Sciatic nerve (tissue), 2 donors: ENCODE results near the gene VPS13D. TPM values are rescaled to one million over a fixed set of nuclear protein-coding genes. Genes with fewer than 3 reads are reported as not detected.
"Not testable (repeated sequence)": the region's sequence is repeated elsewhere in the genome, so short reads cannot be mapped to it uniquely, and the experiment has no call there.

Experiments
- ATAC-seq: fragments of 200-7000 bp; cut with Tn5 transposase; one replicate; pipeline ENCODE4 v1.9.1; 2020; ENCODE audit warnings: mild to moderate bottlenecking, moderate library complexity
- DNase-seq: peaks from one replicate; pipeline ENCODE4 v3.0.0-alpha.2; 2020; ENCODE audit warnings: low spot score
- intact Hi-C: fragments of 100-400 bp; cut with DNase I; formaldehyde crosslinking; loops from one replicate; pipeline ENCODE4 v1.14.2; 2022
- total RNA-seq: library from RNA; stranded (reverse); fragmentation: NEBNext Ultra II Directional; extraction: Animal tissue kit (Norgen Biotek cat#: 25700); gene quantifications from one replicate; pipeline ENCODE4 v1.2.1, GENCODE V29; 2021
- donor health status: DM: no; HTN: no; CAD: no.
- donor health status: DM: no; HTN: no; CAD: no.

The VPS13D gene
- total RNA-seq, 1 donor from 2014 or later: 123 TPM

DNA sequence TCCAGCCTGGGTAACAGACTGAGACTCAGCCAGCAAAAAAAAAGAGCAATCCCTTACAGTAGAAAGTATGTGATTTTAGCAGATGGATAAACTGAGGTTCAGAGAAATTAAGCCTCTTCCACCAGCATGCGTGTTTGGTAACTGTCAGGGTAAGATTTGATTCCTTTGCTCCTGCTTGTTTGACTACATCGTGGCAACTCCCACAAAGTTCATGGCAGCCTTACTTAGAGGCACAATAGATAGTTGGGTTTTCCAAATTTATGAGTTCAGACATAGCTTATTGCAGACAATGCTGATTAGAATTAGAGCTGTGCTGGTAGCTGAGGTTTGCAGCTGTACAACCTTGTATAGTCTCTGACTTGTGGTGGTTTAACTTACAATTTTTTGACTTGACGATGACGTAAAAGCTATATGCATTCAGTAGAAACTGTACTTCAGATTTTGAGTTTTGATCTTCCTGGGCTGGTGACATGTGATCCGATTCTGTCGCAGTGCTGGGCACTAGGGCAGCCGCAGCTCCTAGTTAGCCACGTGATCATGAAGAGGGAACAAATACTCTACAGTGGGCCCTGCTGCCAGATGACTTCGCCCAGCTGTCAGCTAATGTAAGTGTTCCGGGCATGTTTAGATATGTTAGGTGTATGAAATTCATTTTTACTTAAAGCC, 220.4 kb downstream of the VPS13D start:
- no peak for DNase-seq
- no peak for ATAC-seq
- intact Hi-C loops: loop anchor here (10.0 kb wide), 1 partner anchor 165 kb away; the partner anchor contains the start of gene DHRS3

DNA sequence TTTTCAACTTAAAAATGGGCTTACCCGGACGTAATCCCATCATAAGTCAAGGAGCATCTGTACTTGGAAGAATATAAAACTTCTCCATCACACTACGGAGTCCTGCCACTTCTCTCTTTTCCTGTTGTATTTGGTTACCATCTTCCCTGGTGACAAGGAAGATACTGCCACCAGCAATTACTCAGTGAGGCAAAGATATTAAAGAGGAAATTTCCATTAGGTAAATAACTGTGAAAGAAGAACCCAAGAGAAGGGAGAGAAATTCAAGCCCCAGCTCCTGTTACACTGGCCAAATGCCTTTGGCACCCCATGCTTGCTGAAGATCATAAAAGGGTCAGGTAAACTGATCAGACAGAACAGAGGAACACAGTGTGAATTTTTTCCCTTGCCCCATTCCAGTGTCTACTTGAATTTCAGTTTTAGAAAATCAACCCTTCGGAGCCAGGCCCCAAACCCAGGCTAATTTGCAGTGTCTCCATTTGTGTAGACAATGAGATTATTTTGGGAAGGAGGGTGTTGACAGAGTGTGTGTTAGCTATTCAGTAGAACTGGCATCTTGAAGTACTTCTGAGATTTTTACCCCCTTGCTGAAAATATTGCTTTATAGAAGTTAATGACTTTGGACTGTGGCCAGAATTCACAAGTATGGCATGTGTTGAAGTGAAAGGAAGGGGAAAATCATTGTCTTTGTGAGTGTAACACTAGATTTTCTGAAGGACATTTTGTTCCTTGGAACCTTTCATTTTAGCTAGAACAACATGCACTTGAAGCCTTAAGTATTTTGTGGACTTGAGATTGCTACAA, 221.1 kb downstream of the VPS13D start:
- ATAC-seq (peak; percentile 16), DNase-seq (no peak)
- intact Hi-C loops: loop anchor here (10.0 kb wide), 1 partner anchor 164 kb away; the partner anchor contains the start of gene DHRS3

DNA sequence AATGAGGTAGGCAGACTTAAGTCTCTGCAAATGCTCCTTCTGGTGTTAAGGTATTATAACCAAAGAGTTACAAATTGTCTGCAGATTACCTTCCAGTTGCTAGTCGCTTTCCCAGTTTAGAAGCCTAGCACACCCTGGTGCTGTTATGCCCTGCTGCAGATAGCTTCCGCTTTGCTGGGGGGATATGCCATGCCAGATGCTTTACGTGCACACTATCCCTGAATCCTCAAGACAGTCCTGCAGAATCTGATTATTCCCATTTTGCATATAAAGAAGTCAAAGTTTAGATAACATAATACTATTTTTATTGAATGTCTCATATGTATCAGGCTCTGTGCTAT, 221.7 kb downstream of the VPS13D start:
- ATAC-seq (no peak), DNase-seq (no peak)
- intact Hi-C loops: loop anchor here (10.0 kb wide), 1 partner anchor 163 kb away; the partner anchor contains the start of gene DHRS3

DNA sequence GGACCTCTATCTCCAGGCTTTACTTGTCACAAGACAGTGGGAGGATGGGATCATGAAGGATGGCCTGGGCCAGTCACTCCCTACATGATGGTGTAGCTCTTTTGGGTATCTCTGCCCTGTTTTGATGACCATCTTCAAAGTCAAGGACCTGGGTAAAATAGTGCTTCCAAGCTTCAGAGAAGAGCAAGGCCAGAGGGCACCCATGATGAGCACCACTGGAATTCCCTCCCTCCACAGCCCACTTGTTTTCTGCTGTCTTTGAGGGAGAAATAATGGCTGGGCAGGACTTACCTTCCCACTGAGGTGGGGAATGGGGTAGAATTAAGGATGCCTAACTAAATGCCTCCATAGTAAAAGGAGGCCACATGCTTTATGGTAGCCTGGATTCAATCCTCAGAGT, 222.4 kb downstream of the VPS13D start:
- no peak for DNase-seq
- ATAC-seq: no peak
- intact Hi-C loops: loop anchor here (10.0 kb wide), 1 partner anchor 163 kb away; the partner anchor contains the start of gene DHRS3

DNA sequence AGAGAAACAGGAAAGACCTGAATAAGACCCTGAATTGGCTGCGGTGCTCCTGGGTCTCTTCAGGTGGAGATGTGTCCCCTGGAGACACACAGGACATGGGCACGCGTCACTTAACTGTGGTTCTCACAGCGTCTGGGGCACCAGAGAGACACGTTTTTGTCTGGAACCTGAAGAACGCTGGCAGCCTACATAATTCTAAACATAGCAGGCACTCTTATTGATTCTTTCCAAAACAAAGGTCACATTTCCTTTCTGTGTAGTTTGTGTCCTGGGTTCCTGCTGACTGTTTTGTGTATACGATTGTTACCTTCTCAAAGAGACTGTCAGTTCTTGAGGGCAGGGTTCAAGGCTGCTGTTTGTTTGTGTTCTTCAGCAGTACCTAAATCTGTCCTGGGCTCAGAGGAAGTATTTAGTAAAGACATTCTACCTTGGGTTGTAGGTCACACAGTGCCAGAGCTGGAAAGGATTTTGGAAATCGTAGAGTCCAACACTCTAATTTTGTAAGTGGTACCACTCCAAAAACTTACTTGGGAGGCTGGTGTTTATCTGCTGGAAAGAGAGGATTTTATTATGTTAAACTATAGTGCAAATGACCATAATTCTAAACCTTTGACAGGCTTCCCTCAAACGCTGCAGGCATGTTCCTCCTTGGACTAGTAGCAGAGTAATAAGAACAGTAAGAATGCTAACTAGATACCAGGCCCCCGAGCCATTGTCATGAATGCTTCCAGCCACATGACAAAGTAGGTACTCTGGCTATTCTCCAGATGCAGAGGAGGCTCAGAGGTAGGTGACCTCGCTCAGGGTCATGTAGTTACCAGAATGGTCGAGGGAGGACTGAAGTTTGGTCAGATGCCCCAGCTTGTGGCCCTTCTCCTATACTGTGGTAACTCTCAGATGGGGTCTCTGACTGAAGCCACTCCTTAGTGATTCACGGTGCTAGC, 223.8 kb downstream of the VPS13D start:
- intact Hi-C loops: loop anchor here (10.0 kb wide), 1 partner anchor 161 kb away; the partner anchor contains the start of gene DHRS3
- no peak for ATAC-seq

DNA sequence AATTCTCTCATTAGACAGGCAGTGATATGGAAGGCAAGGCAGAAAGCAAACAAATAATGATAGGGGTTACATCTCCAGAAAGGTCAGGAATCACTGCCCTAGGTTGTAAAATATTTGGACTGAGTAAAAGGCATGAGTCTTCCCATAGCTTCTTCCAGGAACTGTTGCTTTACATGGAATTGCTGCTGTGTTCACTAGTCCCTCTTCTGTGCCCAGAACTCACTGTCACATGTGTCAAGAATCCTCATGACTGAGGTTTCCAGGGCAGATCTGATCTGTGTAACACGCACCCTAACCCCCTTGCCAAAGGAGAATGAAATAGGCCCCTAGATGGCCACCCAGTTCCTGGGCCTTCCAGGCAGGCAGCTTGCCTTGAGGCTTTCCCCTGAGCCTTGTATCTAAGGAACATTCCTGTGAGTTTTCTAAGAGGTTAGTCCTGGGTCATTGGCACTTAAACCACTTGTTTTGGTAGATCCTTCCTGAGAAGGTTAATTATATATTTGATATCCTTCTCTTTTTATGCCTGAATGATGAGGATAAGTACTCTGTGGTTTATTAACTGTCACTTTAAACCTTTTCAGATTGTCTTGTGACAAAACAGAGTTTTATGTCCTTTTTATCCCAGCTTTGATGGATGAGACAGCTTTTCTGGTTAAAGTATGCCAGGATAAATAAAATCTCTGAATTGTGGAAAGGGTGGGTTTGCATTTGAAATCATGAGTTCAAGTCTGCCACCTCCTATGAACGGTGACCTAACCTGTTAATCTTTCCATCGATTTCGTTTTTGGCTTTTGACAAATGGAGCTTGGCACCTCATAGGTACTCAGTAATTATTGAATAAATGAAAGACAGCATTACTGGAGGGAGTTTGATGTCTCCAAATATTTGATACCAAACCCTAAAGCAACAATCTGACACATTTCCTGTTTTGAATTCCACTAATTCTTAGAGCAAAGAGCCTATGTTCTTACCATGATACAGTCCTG, 224.9 kb downstream of the VPS13D start:
- DNase-seq (no peak), ATAC-seq (peak; percentile 78)
- intact Hi-C loops: loop anchor here (10.0 kb wide), 1 partner anchor 160 kb away; the partner anchor contains the start of gene DHRS3

More for the DNA sequence above, 223.8 kb downstream of the VPS13D start:
- DNase-seq: no peak

DNA sequence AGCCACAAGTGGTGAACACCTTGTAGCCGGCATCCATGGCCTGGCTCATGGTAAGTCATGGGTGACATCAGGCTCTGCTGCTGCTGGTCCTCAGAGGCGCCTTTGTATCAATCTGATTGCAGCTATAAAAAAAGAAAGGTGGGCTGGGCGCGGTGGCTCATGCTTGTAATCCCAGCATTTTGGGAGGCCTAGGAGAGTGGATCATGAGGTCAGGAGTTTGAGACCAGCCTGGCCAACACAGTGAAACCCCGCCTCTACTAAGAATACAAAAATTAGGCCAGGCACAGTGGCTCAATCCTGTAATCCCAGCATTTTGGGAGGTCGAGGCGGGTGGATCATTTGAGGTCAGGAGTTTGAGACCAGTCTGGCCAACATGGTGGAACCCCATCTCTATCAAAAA, 226.3 kb downstream of the VPS13D start:
- ATAC-seq, DNase-seq: not testable (repeated sequence)
- intact Hi-C loops: loop anchor here (10.0 kb wide), 1 partner anchor 159 kb away; the partner anchor contains the start of gene DHRS3

DNA sequence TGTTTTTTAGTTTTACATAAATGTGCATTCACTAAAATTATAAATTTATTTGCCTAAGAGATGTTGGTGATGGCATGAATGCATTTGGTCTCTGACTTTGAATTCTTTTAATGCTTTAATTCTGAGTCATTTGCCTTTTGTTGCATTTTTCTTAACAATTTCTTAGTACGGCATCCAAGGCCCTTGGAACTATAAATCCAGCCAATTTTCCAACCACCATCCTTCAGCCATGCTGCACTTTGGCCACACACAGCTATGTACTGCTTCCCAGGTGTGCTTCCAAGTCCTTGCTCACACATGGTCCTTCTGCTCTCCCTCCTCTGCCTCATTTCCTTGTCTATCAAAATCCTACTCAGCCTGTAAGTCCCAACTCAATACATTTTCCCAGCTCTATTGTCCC, 227.1 kb downstream of the VPS13D start:
- no peak for ATAC-seq
- intact Hi-C loops: loop anchor here (10.0 kb wide), 1 partner anchor 158 kb away; the partner anchor contains the start of gene DHRS3
- no peak for DNase-seq

DNA sequence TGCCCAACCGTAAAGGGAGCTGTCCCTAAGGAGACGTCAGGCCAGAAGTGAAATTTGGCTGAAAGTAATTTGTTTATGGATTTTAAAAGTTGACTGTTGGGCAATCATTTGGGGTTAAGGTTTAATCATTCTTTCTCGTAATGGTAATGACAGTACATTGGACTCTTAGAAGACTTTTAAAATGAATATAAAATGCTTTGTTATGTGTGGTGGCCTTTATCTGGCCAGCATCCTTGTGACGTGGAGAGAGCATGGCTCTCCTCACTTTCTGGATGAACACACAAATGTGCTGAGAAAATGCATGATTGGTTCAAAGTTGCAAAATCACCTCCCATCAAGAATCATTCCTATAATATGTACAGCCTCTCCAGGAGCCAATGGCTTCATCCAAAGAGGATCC, 227.9 kb downstream of the VPS13D start:
- ATAC-seq (peak; percentile 83), DNase-seq (no peak)
- intact Hi-C loops: loop anchor here (10.0 kb wide), 1 partner anchor 157 kb away; the partner anchor contains the start of gene DHRS3

DNA sequence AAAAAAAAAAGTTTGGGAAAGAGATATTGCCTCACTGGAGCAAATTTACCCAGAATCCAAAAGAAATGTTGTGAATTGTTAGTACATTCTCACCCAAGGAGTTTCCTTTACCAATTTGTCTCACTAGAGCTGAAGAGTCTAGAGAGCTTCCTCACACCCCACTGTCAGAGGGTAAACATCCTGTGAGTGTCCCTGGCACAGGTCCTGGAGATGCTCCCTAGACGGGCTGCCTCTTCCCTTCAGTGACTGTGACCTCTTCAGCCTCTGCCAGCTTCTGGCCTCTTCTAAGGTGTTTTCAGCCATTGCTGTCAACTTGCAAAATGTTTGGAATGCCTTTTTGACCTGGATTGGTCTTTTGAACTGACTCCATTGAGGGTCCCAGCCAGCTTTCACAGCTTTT, 228.7 kb downstream of the VPS13D start:
- intact Hi-C loops: loop anchor here (10.0 kb wide), 1 partner anchor 156 kb away; the partner anchor contains the start of gene DHRS3
- DNase-seq: no peak
- ATAC-seq: no peak

DNA sequence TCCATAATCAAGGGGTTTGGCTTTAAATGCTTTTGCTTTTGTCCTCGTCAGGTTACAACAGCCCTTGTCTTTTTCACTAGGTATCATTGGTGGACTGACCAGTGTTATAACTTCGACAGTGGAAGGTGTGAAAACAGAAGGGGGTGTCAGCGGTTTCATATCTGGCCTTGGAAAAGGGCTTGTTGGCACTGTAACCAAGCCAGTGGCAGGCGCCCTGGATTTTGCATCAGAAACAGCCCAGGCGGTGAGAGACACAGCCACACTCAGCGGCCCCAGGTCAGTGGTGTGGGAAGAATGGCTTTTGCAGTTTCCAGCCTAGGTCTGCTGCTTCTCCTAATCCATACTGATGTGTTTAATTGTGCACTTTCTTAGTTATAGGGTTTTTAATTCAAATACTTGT, 230.3 kb downstream of the VPS13D start:
- DNase-seq (no peak), ATAC-seq (no peak)
- intact Hi-C loops: no loop called here

DNA sequence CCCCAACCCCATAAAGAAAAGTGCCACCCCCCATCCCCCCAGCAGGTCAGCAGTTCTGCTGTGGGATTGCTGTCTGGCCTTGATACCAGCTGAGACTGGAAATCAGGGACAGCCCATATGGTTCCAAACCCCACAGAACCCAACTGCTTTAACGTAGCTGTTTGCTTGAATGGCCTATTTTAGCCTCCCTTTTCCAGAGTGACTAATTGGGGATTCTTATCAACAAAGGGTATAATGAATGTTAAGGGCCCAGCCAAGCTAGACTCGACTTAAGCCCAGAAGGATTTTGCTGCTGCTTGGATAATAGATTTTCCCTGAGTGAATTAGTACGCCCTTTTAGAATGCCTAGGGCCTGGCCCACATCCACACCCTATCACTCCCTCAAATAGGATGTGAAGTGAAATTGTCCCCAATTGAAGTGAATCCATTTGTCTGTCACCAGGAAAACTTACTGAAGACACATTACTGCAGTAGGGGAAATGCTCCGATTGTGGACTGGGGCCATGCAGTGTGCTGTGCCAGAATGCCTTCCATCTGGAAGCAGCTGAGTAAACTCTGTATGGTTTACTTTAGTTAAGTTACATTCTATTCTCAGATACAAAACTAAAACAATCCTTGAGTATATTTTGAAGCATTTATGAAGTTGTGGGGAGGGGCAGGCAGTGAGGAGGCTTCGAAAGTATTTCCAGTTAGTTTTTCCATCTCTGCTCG, 231.2 kb downstream of the VPS13D start:
- no peak for DNase-seq

DNA sequence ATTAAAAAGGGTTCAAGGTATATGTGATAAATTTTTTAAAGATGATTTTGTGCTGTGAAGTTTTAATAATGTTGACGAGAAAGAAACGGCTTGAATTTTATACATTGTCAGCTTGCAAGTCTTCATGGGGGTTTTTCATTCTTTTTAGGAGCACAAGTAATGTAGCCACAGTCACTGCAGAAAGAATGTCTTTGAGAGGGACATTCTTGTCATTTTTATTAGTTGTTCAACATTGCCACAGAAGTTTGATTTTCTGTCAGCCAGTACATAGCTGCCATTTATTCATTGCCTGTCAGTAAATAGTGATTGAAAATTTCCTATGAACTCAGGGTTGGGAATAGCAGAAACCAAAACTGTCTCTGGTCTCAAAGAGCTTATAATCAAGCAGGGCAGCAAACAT, 231.9 kb downstream of the VPS13D start:
- intact Hi-C loops: no loop called here
- DNase-seq (no peak), ATAC-seq (no peak)

More for the DNA sequence above, 231.2 kb downstream of the VPS13D start:
- intact Hi-C loops: no loop called here
- ATAC-seq: peak; percentile 8

DNA sequence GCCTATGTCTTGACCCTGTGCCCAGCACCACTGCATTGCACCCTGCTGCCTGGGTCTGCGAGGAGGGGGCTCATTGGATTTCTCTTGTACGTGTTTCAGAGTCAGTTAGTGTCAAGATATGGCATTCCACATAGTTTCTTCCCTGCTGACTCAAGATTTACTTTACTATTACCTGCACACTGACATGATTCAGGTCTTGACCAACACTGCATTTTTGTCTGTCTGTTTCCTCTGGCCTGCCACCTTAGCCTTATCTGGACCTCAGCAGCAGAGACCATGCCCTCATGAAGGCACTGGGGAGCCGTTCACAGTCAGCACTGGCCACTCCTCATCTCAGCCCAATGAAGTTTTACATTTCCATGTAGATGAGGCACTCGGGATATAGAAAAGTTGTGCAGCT, 232.8 kb downstream of the VPS13D start:
- no peak for ATAC-seq
- intact Hi-C loops: no loop called here

DNA sequence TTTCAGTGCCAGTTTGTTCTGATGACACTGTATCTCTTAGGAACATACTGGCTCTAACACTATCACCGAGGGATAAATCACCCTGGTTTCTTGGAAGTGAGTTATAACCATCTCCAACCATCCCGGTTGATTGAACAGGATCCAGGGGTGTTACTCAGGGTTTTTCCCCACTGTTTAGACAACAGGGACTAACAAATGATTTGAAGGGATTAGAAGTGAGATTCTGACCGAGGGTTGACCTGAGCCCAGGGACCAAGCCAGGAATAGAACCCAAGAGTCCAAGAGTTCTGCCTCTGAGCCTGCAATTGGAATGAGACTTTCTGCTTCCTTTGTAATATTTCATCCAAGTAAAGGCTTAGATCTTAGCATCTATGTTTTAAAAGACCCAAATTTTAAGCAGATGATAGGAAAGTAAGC, 234.2 kb downstream of the VPS13D start:
- no peak for DNase-seq
- intact Hi-C loops: no loop called here
- peak; percentile 85 for ATAC-seq

More for the DNA sequence above, 232.8 kb downstream of the VPS13D start:
- DNase-seq: no peak

DNA sequence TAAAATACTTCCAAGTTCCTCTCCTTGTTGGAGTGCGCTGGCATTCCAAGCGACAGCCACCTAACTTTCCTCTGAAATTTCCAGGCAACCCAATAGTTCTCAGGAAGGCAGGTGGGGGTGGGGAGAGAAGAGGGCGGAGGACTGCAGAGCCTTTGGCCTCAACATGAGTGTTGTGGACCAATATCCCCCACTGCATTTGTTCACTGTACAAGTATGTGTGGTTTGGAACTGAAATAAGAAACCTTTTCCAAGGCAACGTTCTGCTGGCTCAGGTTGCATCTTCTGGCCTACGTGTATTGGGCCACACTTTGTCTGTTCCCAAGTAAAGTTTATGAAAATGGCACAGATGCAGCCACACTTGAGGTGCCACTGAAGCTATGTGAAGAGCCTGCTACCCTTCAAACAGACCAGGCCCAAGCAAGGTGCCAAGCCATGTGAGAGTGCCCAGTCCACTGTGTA, 234.8 kb downstream of the VPS13D start:
- peak; percentile 92 for ATAC-seq
- no peak for DNase-seq
- intact Hi-C loops: no loop called here

DNA sequence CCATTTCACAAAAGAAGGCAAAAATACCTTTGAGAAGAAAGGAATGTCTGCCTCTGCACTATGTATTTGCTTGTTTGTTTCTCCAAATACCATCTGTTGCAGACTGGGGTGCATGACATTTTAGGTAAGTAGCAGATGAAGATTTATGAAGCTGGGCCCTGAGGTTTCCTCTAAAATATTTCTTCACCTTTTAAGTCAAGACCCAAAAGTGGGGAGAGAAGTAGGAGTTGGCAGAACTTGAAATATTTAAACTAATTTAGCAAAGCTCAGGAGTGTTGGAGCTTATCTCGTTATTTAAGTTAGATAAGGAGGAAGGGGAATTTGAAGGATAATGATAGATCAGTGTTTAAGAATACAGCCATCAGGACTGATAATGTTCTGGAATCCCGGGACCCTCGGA, 235.3 kb downstream of the VPS13D start:
- ATAC-seq (no peak), DNase-seq (no peak)
- intact Hi-C loops: no loop called here
